HG03066 (cell line): Measurements from ENCODE around the gene MAP2K2.
A peak's percentile ranks its signal among the peaks of the same experiment; 100 is the strongest.

Experiments used
- ATAC-seq: cut with Tn5 transposase; IDR thresholded peaks from one replicate; pipeline ENCODE4 v1.9.1; 2021; ENCODE audit warnings: low read depth; ENCODE audit not compliant: unreplicated experiment

Gene MAP2K2

GRCh38 chr19:4082172-4082571 lies 41.8 kb downstream of the MAP2K2 start:
- no peak for ATAC-seq

GRCh38 chr19:4081441-4082129 lies 42.3 kb downstream of the MAP2K2 start:
- ATAC-seq, result no peak

GRCh38 chr19:4080473-4080872 lies 43.4 kb downstream of the MAP2K2 start:
- ATAC-seq, result no peak

DNA sequence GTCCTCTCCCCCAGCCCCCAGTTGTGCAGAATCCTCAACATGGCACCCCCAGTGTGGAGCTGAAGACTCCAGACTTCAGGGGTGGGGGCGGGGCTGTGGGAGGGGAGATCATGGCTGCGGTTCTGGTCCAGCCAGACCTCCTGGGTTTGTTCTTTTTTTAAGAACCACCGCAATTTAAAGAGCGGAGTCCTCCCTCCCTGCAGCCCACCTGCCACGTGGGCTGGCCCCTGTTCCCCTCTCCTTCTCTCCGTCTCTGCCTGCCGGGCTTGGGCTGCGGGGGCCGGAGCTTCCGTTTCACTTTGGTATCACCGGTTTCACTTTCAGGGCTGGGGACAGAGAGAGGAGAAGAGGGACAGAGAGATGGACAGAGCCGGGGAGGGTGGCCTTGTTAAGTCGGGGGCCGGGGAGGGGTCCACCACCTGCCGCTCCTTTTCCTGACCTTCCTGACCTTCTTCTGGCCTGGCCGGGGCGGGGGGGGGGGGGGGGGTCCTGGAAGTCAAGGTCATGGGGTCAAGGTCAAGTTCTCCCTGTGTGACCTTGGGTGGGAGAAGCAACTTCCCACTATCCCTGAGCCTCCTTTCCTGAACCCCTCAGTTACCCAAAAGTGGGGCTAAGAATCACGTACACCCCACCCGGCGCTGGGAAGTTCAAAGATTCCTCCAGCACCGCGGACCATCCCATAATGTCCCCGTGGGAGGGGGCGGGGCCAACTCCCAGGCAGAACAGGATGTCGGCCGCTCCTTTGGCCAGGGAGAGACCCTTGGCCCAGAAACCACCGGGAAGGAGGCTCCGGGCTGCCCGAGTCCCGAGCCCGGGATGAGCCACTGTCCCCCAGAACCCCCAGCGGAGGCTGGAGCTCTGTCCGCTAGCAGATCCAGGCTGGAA lies 45.9 kb downstream of the MAP2K2 start:
- ATAC-seq, result no peak

DNA sequence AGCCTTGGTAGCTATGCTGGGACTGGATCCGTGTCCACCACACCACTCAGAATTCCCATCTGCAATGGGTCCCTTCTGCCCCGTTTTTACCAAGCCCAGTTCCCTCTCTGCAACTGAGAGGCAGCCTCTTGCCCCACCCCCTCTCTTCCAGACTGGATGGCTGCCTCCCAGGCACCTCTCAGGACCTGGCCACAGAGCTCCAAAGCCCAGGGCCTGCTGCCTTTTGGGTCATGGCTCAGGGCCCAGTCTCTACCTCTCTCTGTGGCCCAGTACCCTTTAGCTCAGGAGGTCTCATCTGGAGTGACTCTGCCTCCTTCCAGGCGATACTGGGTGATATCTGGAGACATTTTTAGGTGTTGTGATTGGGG lies 46.9 kb downstream of the MAP2K2 start:
- no peak for ATAC-seq

DNA sequence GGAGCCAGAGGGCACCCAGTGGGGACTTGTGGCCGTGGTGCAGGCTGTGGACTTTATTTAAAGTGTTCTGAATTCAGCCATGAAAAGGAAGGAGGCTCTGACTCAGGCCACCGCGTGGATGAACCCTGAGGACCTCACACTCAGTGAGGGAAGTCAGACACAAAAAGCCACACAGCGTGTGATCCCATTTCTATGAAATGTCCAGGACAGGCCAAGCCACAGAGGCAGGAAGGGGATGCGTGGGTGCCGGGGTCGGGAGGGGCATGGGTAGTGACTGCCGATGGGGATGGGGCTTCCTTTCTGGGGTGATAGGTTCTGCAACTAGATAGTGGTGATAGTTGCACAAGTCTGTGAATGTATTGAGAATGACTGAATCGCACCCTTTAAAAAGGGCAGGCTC lies 48.5 kb downstream of the MAP2K2 start:
- ATAC-seq, result no peak

- ATAC-seq, result no peak
These were observed 52.3 kb downstream of the MAP2K2 start for GRCh38 chr19:4071610-4072009.

DNA sequence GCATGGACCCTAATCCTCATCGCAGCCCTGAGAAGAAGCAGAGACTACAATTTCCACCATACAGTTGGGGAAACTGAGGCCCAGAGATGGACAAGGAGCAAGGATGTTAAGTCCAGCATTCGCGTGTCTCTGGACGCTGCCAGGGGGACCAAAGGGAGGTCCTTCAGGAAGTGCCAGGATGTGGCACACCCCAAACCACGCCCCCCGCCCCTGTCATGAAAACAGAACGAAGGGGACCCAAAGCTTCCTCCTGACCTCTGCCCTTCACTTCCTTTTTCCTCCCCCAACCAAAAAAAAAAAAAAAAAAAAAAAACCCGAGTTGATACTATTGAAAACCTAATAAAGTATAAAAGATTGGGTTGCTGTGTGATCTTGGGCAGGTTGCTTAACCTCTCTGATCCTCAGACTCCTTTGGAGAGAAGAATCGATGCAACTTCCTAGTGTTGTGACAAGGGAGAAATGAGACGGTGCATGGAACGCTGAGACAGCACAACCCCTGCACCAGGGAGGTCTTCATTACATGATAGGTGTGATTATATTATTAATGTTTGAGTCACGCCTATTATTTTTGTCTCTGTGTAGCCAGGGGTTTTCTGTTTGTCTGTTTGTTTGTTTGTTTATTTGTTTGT lies 54.5 kb downstream of the MAP2K2 start:
- ATAC-seq, result no peak

DNA sequence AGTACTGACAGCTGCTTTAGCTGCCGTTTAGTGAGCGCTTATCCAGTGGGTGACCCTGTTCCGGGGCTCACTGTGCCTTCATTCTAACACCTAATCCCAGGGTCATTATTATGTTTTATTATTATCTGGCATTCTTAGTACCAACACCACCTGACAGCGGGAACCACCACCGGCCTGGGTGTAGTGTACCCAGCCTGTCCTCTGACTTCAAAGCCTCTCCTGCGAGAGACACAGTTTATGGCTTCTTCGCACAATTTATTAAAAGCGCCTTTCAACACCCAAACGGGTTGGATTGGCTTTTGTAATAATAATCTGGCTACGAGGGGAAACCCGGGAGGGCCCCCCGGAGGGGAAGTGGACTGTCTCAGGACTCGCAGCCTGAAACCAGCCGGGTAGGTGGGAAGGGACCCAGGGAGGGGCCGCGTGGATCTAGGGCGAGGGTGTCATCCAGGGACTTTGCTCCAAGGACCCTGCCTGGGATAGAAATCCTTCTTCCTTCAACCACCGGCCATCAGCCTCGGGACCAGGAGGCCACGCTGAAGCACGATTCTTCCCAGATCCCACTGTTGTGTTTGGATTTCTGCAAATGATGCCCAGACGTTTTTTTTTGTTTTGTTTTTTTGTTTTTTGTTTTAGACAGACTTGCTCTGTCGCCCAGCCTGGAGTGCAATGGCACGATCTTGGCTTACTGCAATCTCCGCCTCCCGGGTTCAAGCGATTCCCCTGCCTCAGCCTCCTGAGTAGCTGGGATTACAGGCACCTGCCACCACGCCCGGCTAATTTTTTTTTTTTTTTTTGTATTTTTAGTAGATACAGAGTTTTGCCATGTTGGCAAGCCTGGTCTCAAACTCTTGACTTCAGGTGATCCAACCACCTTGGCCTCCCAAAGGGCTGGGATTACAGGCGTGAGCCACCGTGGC lies 55.6 kb downstream of the MAP2K2 start:
- ATAC-seq, result no peak

GRCh38 chr19:4067396-4068046 lies 56.4 kb downstream of the MAP2K2 start:
- no peak for ATAC-seq

- no peak for ATAC-seq
These were observed 57.1 kb downstream of the MAP2K2 start, which contains the start of gene ZBTB7A for GRCh38 chr19:4066682-4067395. Gene ZBTB7A (minus strand): TSS chr19:4066899. CDS start chr19:4055232, 11,667 bp downstream.

- no peak for ATAC-seq
These were observed 57.7 kb downstream of the MAP2K2 start for GRCh38 chr19:4066176-4066606.

- peak; percentile 69 for ATAC-seq
These were observed 58.3 kb downstream of the MAP2K2 start for GRCh38 chr19:4065430-4066175.

DNA sequence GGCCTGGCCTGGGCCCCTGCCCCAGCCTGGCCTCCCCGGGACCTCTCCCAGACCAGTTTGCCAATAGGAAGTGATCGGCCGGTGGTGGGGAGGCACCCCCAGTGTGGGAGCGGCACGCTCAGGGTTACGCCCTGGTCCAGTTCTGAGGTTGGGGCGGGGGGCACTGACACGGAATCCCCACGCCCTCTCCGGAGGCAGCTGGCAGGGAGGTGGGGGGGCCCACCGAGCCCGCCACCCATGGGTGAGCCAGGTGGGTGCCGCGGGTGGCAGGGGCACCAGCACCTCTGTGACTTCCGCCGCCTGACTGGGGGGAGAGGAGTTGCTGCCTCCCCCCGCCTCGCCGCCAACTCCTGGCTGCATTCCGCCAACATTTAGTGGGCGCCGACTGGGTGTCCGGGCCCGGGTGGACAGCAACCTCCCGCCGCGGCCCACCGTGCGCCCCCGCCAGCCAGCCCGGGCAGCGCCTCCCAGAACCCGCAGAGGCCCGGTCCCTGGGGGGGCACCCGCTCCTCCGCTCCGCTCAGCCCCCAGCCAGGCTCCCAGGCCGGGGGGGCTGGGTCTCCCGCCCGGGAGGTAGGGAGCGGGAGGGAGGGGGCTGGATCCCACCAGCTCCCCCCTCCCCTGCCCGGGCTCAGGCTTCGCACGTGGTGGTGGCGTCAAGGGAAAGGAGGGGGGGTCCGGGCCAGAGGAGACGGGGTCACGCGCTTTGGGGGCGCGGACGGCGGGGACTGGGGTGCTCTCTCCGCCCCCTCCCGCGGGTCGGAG lies 59.2 kb downstream of the MAP2K2 start:
- no peak for ATAC-seq

DNA sequence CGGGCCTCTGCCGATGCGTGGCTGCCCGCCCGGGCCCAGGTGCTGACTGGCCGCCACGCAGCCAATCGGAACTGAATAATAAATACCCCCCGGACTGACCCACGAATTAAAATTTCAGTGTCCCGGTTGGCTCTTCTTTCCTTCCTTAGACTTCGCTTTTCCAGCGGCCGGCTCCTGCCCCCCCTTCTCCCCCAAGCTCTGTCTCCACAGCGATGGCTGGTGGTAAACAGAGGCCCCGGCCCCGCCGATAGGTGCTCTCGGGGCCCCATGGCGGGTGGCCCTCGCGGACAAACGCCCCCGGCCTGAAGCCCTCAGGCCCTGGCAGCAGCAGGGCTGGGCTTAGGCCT lies 59.8 kb downstream of the MAP2K2 start:
- no peak for ATAC-seq

GRCh38 chr19:4063369-4064148 lies 60.4 kb downstream of the MAP2K2 start:
- ATAC-seq, result no peak
